SU-DHL-6 (cell line): ENCODE data around the gene SLC37A2.

Experiments
- H2AFZ ChIP-seq: fragments of 200-600 bp; sonication (generic); 2 replicates; pipeline ENCODE4 v1.6.1; 2014; ENCODE audit warnings: low read depth, mild to moderate bottlenecking, moderate library complexity, mixed read lengths, antibody characterized with exemption, low read length; ENCODE audit not compliant: severe bottlenecking
- H3F3A ChIP-seq: fragments of 200-600 bp; shearing (Covaris generic); 2 replicates; pipeline ENCODE4 v1.6.0; 2016; ENCODE audit warnings: antibody characterized with exemption, mild to moderate bottlenecking; ENCODE audit not compliant: insufficient read depth
- H3K27ac ChIP-seq: fragments of 200-600 bp; sonication (generic); 2 replicates; pipeline ENCODE4 v1.5.1; 2016; ENCODE audit warnings: low read depth, mild to moderate bottlenecking, low read length, moderate library complexity, mixed read lengths
- H3K27me3 ChIP-seq: fragments of 200-600 bp; sonication (generic), shearing (Covaris generic); 2 replicates; pipeline ENCODE4 v1.6.0; 2014; ENCODE audit warnings: mild to moderate bottlenecking, low read length
- H3K36me3 ChIP-seq: fragments of 200-600 bp; sonication (generic); 2 replicates; pipeline ENCODE4 v1.6.1; 2014; ENCODE audit warnings: mild to moderate bottlenecking, low read length, mixed read lengths
- H3K4me2 ChIP-seq: fragments of 300-600, 200-600 bp; shearing (Covaris generic), sonication (generic); 2 replicates; pipeline ENCODE4 v1.6.0; 2014; ENCODE audit warnings: low read length, low read depth, mild to moderate bottlenecking; ENCODE audit not compliant: poor library complexity, severe bottlenecking
- H3K4me3 ChIP-seq: fragments of 200-600 bp; sonication (generic); 2 replicates; pipeline ENCODE4 v1.5.1; 2014; ENCODE audit warnings: antibody characterized with exemption, low read length, mild to moderate bottlenecking, mixed read lengths; ENCODE audit not compliant: insufficient read depth, poor library complexity, severe bottlenecking
- H3K79me2 ChIP-seq: fragments of 200-600 bp; sonication (generic); 2 replicates; pipeline ENCODE4 v1.6.1; 2014; ENCODE audit warnings: mild to moderate bottlenecking, low read length, moderate library complexity; ENCODE audit not compliant: insufficient read depth
- H3K9ac ChIP-seq: fragments of 200-600 bp; sonication (generic); 2 replicates; pipeline ENCODE4 v1.7.0; 2014; ENCODE audit warnings: mild to moderate bottlenecking, low read length
- H3K9me2 ChIP-seq: fragments of 200-600 bp; sonication (generic); replicated peaks from 2 replicates; pipeline ENCODE4 v1.6.1; 2014; ENCODE audit warnings: low read length; ENCODE audit not compliant: insufficient read depth
- H3K9me3 ChIP-seq: fragments of 200-600 bp; sonication (generic); 2 replicates; pipeline ENCODE4 v1.6.1; 2014; ENCODE audit warnings: low read length, mixed read lengths; ENCODE audit not compliant: insufficient read depth
- H4K20me1 ChIP-seq: fragments of 200-600 bp; sonication (generic); 2 replicates; pipeline ENCODE4 v1.6.1; 2014; ENCODE audit warnings: low read depth, mild to moderate bottlenecking, antibody characterized with exemption, low read length, moderate library complexity, mixed read lengths
- CTCF ChIP-seq: fragments of 200-600 bp; sonication (generic); IDR thresholded peaks from one replicate; pipeline ENCODE4 v1.5.1; 2017; ENCODE audit warnings: antibody characterized with exemption, mild to moderate bottlenecking, low read length, moderate library complexity; ENCODE audit not compliant: insufficient read depth, poor library complexity, severe bottlenecking
- EZH2phosphoT487 ChIP-seq: fragments of 200-600 bp; sonication (generic), shearing (Covaris generic); conservative IDR thresholded peaks from 2 replicates; pipeline ENCODE4 v1.6.1; 2018; ENCODE audit warnings: mild to moderate bottlenecking, antibody characterized with exemption, low read length, moderate library complexity, mixed read lengths

SLC37A2 gene

DNA sequence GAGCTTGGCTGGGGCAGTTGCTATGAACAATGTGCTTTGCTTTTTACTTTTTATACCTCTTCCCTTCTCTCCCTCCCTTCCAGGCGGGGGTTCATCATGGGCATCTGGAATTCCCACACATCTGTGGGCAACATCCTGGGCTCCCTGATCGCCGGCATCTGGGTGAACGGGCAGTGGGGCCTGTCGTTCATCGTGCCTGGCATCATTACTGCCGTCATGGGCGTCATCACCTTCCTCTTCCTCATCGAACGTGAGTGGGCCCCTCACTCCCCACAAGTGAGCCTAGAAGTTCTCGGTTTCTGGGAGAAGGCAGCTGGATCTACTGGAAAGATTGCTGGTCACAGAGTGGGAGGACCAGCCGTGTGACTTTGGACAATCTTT, 17.4 kb downstream of the SLC37A2 start:
- H3K9ac ChIP-seq: no peak overlapping the region
- no peaks in the 10 kb centered on the region for H3K9me3 ChIP-seq
- TF ChIP-seq EZH2phosphoT487 (no peak), CTCF (no peak)
- H3K79me2 ChIP-seq: no peaks in the 10 kb centered on the region
- no peaks in the 10 kb centered on the region for H3K27me3 ChIP-seq
- H3K27ac ChIP-seq: no peak overlapping the region
- H3K4me2 ChIP-seq: no peak overlapping the region
- H4K20me1 ChIP-seq: no peaks in the 10 kb centered on the region
- H3K4me3 ChIP-seq: no peak overlapping the region
- H2AFZ ChIP-seq: no peak overlapping the region
- no peaks in the 10 kb centered on the region for H3K36me3 ChIP-seq
- no peaks in the 10 kb centered on the region for H3F3A ChIP-seq
- no peaks in the 10 kb centered on the region for H3K9me2 ChIP-seq

DNA sequence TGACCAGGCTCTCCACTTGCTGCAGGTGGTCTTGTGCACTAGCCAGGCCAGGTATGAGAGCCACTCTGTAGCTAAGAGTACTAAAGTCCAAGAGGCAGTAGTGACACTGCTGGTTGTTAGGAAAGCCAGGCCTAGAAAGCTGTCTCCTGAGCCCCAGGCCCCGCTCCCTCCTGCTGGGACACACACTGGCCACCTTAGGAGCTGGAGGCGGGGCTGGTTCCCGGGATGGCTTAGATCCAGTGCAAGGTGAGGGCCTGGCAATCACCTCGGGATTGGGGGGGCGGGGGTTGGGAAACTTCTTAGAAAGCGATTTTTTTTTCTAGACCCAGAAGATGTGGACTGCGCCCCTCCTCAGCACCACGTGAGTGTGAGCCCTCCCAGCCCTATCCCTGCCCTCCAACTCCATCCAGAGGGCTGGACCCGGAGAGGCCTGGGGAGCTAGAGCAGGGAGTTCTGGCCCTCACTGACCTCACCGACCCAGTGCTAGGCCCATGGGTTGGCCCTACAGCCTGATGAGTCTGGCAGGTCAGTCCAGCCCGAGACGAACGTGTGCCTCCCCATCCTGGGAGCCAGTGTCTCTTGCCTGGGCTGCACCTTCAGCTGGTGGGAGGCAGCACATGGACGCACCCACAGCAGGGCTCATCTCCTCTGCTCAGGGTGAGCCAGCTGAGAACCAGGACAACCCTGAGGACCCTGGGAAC, 18.1 kb downstream of the SLC37A2 start:
- Histone ChIP-seq H3K27ac (no peak overlapping the region), H3K36me3 (no peaks in the 10 kb centered on the region)

DNA sequence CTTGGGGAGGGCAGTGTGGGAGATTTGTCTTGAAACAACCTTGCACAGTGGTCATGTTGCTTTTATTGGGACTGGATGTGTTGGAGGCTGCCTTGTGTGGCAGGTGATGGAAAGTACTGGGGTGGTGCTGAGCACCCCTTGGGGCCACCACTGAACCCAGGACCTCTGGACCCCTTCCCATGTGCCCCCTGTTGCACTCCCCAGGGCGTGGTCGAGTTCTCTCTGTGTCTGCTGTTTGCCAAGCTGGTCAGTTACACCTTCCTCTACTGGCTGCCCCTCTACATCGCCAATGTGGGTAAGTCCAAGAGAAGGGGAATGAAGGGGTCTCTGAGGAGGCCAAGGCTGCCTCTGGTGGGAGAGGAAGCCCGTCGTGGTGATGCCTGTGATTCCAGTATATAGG, 18.9 kb downstream of the SLC37A2 start:
- H3F3A ChIP-seq: no peaks in the 10 kb centered on the region
- no peak overlapping the region for H3K4me3 ChIP-seq
- H4K20me1 ChIP-seq: no peaks in the 10 kb centered on the region
- H3K27me3 ChIP-seq: no peaks in the 10 kb centered on the region
- TF ChIP-seq CTCF (no peak), EZH2phosphoT487 (no peak)
- no peak overlapping the region for H3K4me2 ChIP-seq
- no peaks in the 10 kb centered on the region for H3K9me3 ChIP-seq
- no peaks in the 10 kb centered on the region for H3K9me2 ChIP-seq
- H3K9ac ChIP-seq: no peak overlapping the region
- H3K27ac ChIP-seq: no peak overlapping the region
- no peak overlapping the region for H2AFZ ChIP-seq
- no peaks in the 10 kb centered on the region for H3K79me2 ChIP-seq
- H3K36me3 ChIP-seq: no peaks in the 10 kb centered on the region

More for the DNA sequence above, 18.1 kb downstream of the SLC37A2 start:
- H3K4me2 ChIP-seq: no peak overlapping the region
- no peaks in the 10 kb centered on the region for H4K20me1 ChIP-seq
- no peaks in the 10 kb centered on the region for H3K27me3 ChIP-seq
- H3K9me3 ChIP-seq: no peaks in the 10 kb centered on the region
- H3K9ac ChIP-seq: no peak overlapping the region
- H3K4me3 ChIP-seq: no peak overlapping the region
- no peaks in the 10 kb centered on the region for H3K79me2 ChIP-seq
- H3K9me2 ChIP-seq: no peaks in the 10 kb centered on the region
- no peak overlapping the region for H2AFZ ChIP-seq
- TF ChIP-seq CTCF: no peak
- no peak for TF ChIP-seq EZH2phosphoT487
- no peaks in the 10 kb centered on the region for H3F3A ChIP-seq
